Cardiac muscle cell (in vitro differentiated cells and primary cell): ENCODE data around the gene TMEM145. TPM values are rescaled to one million over a fixed set of nuclear protein-coding genes. Genes with fewer than 3 reads are reported as not detected.
A peak's percentile ranks its signal among the peaks of the same experiment; 100 is the strongest.
"Not testable (repeated sequence)": the region's sequence is repeated elsewhere in the genome, so short reads cannot be mapped to it uniquely, and the experiment has no call there.

Experiments used
- DNase-seq, 2 donors: peaks; one replicate each; pipeline versions ENCODE4 v3.0.0 to v3.0.0-alpha.2; 2010 to 2017; ENCODE audit warnings: low read depth in 1 of 2, low spot score in 1 of 2
- H3K27ac ChIP-seq: fragments of 200-600 bp; sonication (generic); 2 replicates; pipeline ENCODE4 v1.5.1; 2016
- H3K27me3 ChIP-seq: fragments of 200-600 bp; sonication (generic); 2 replicates; pipeline ENCODE4 v1.6.0; 2016; ENCODE audit warnings: control low read depth
- H3K36me3 ChIP-seq: fragments of 200-600 bp; sonication (generic); 2 replicates; pipeline ENCODE4 v1.5.1; 2016; ENCODE audit warnings: control low read depth
- H3K4me1 ChIP-seq: fragments of 200-600 bp; sonication (generic); 2 replicates; pipeline ENCODE4 v1.8.1; 2017; ENCODE audit warnings: low read depth, mild to moderate bottlenecking, mixed run types
- H3K4me3 ChIP-seq: fragments of 200-600 bp; sonication (generic); 2 replicates; pipeline ENCODE4 v1.5.1; 2016; ENCODE audit warnings: mild to moderate bottlenecking
- H3K9me3 ChIP-seq: fragments of 200-600 bp; sonication (generic); 2 replicates; pipeline ENCODE4 v1.5.1; 2017; ENCODE audit warnings: low read depth, mild to moderate bottlenecking, control low read depth
- polyA plus RNA-seq: library from polyadenylated mRNA; unstranded; fragments of >200 nt; fragmentation: Nextera tagmentation; extraction: Ambion mirVana; gene quantifications from 2 replicates; pipeline ENCODE4 v1.2.1, GENCODE V29; 2016
- total RNA-seq: library from RNA; depleted of rRNA; stranded (reverse); fragments of >200 nt; gene quantifications from 2 replicates; pipeline ENCODE4 v1.2.3, GENCODE V29; 2016
- TF ChIP-seq, protein P1 (sequence below): IDR thresholded peaks from 2 replicates; pipeline ENCODE4 v1.5.1; 2012; ENCODE audit warnings: low read depth, mild to moderate bottlenecking, low read length

The TMEM145 gene
- total and polyA plus RNA-seq, 2 experiments from 2014 or later = 3.7 to 3.8 TPM

DNA sequence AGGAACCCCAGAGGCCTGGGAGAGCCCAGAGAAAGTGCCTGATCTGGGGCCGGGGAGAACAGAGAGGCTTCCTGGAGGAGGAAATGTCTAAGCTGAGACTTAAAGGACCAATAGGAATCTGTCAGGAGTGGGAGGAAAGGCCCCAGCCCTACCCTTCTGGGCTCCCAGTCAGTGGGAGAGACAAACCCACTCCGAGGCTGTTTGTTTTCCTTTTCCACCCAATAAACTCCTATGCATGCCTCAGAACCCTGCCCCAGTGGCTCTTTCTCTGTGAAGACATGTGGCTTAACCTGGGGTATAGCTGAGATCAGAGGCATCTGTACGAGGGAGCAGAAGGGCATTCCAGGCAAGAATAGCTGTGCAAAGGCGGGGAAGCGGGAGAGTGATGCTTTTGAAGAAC is 14.3 kb downstream of the TMEM145 start:
- Histone ChIP-seq H3K27ac (no peak overlapping the region), H3K27me3 (peaks cover 27% of the 10 kb centered on the region), H3K4me3 (no peak overlapping the region), H3K36me3 (no peaks in the 10 kb centered on the region), H3K9me3 (no peaks in the 10 kb centered on the region), H3K4me1 (peaks cover 8% of the 10 kb centered on the region)
- DNase-seq = no peak
- TF ChIP-seq, protein P1, sequence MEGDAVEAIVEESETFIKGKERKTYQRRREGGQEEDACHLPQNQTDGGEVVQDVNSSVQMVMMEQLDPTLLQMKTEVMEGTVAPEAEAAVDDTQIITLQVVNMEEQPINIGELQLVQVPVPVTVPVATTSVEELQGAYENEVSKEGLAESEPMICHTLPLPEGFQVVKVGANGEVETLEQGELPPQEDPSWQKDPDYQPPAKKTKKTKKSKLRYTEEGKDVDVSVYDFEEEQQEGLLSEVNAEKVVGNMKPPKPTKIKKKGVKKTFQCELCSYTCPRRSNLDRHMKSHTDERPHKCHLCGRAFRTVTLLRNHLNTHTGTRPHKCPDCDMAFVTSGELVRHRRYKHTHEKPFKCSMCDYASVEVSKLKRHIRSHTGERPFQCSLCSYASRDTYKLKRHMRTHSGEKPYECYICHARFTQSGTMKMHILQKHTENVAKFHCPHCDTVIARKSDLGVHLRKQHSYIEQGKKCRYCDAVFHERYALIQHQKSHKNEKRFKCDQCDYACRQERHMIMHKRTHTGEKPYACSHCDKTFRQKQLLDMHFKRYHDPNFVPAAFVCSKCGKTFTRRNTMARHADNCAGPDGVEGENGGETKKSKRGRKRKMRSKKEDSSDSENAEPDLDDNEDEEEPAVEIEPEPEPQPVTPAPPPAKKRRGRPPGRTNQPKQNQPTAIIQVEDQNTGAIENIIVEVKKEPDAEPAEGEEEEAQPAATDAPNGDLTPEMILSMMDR = no peak

DNA sequence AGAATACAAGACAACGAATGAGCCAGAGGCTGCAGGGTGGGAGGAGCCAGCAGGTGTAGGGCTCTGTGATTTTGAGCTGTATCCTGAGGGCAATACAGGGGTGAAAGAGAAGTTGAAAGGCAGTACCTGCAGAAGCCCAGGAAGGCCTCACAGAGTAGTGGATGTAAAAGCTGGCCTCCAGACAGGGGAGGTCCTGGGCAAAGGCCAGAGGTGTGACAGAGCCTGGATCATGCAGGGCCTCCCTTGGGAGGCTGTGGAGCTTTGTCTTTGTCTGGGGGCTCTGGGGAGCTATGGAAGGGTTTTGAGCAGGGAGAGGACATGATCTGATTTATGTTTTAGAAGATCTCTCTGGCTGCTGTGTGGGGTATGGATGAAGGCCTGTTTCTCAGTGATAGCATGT is 15.0 kb downstream of the TMEM145 start:
- no peak for DNase-seq
- TF ChIP-seq, protein P1 = no peak
- no peaks in the 10 kb centered on the region for H3K36me3 ChIP-seq
- peaks cover 20% of the 10 kb centered on the region for H3K27me3 ChIP-seq
- no peaks in the 10 kb centered on the region for H3K9me3 ChIP-seq
- no peak overlapping the region for H3K4me3 ChIP-seq
- H3K4me1 ChIP-seq = peaks cover 8% of the 10 kb centered on the region
- H3K27ac ChIP-seq = no peak overlapping the region

DNA sequence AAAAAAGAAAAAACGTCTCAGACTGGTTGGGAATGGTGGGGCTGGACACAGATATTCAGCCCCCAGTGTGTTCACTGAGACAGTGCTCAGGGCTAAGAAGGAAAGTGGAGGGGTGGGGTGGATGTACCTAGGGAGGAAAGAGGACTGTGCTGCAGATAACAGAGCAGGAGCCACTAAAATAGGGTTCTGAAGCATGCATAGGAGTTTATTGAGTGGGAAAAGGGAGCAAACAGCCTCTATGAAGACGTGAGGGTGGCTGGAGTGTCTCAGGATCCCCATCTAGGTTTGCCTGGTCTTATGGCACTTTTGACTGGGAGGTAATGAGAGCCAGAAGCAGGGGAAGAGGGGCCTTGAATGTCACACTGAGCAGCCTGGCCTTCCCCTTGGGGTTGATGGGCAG is 15.7 kb downstream of the TMEM145 start:
- TF ChIP-seq, protein P1 = no peak
- peaks cover 8% of the 10 kb centered on the region for H3K4me1 ChIP-seq
- DNase-seq = no peak
- no peaks in the 10 kb centered on the region for H3K36me3 ChIP-seq
- no peak overlapping the region for H3K4me3 ChIP-seq
- no peaks in the 10 kb centered on the region for H3K9me3 ChIP-seq
- no peak overlapping the region for H3K27ac ChIP-seq
- H3K27me3 ChIP-seq = peaks cover 12% of the 10 kb centered on the region

DNA sequence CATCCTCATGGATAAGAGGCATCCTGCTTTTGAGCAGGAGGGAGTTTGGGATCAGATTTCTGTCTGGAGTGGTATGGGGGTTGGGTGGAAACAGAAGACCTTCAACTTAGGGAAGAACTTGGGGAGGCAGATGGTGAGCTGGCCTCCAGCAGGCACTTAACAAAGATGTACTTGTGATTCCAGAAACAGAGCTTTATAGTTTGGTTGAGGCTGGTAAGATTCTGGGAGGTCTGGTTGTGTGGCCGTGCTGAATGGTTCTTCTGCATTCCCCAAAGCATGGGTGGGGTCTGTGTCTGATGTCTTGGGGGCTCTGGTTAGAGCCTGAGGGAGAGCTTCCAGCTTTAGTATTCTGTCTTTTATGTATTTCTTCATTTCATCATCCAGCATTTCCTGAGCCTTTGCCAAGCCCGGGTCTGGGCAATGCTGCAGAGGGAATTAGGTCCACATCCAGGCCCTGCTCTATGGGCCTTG is 17.2 kb downstream of the TMEM145 start:
- TF ChIP-seq, protein P1 = no peak
- no peaks in the 10 kb centered on the region for H3K9me3 ChIP-seq
- peak in 1 of 2 donors; percentile 55 for DNase-seq
- no peaks in the 10 kb centered on the region for H3K36me3 ChIP-seq
- H3K4me1 ChIP-seq = peaks cover 8% of the 10 kb centered on the region
- no peak overlapping the region for H3K27ac ChIP-seq
- no peaks in the 10 kb centered on the region for H3K27me3 ChIP-seq
- no peak overlapping the region for H3K4me3 ChIP-seq

DNA sequence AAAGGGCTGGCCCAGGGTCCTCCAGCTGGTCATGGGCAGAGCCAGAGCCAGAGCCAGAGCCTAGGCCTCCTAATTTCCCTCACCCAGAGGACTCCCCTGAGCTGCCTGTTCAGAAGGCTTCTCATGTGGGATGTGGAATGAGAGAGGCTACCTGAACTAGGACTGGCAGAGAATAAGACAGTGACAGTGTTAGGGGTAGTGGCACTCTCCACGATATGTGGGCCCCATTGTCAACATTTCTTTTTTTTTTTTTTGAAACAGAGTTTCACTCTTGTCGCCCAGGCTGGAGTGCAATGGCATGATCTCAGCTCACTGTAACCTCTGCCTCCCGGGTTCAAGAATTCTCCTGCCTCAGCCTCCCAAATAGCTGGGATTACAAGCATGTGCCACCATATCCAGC is 18.2 kb downstream of the TMEM145 start:
- H3K9me3 ChIP-seq, H3K4me3 ChIP-seq, H3K27me3 ChIP-seq, H3K27ac ChIP-seq, H3K4me1 ChIP-seq, H3K36me3 ChIP-seq, DNase-seq: not testable (repeated sequence)

DNA sequence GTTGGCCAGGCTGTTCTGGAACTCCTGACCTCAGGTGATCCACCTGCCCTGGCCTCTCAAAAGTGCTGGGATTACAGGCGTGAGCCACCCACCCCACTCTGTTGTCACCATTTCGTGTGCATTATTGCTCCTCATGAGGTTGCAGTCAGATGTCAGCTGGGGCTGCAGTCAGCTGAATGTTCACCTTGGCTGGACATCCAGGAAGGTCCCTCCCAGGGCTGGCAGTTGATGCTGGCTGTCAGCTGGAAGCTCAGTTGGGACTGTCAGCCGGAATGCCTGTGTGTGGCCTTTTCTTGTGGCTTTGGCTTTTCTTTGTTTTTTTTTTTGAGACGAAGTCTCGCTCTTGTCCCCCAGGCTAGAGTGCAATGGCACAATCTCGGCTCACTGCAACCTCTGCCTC is 18.9 kb downstream of the TMEM145 start:
- no peaks in the 10 kb centered on the region for H3K9me3 ChIP-seq
- peaks cover 11% of the 10 kb centered on the region for H3K36me3 ChIP-seq
- H3K27ac ChIP-seq = no peak overlapping the region
- no peak for DNase-seq
- peaks cover under 1% of the 10 kb centered on the region for H3K4me1 ChIP-seq
- no peak overlapping the region for H3K4me3 ChIP-seq
- TF ChIP-seq, protein P1 = no peak
- H3K27me3 ChIP-seq = no peaks in the 10 kb centered on the region
